ENCODE data around the gene RMI2.

- TF ChIP-seq CTCF (IDR thresholded peaks at IDR 0.05; ENCODE audit: insufficient read depth, low read length, poor library complexity, severe bottlenecking) (no peak), EZH2phosphoT487 (conservative IDR thresholded peaks at IDR 0.05; ENCODE audit: low read length) (no peak)
These were observed 37.4 kb upstream of the RMI2 start for GRCh38 chr16:11307639-11308492.

Data from SU-DHL-6 (cell line).